ENCODE results near the gene ARGLU1. TPM values are rescaled to one million over a fixed set of nuclear protein-coding genes. Genes with fewer than 3 reads are reported as not detected.
A peak's percentile ranks its signal among the peaks of the same experiment; 100 is the strongest.

ARGLU1 gene
- total RNA-seq, 1 experiment from 2014 or later: 94.4 TPM

- no TSS peak for BruUV-seq (replicated peaks)
- no peak overlapping the region for H3K4me3 Mint-ChIP-seq (ENCODE audit: unreplicated experiment)
Measured at GRCh38 chr13:106612688-106613087, 44.8 kb upstream of the ARGLU1 start.

GRCh38 chr13:106610486-106610885, 42.5 kb upstream of the ARGLU1 start:
- peak; percentile 20 for DNase-seq (ENCODE audit: unreplicated experiment)
- ChIA-PET CTCF (interaction anchor here (0.8 to 2.4 kb wide), 2 partner anchors 9 to 10 kb away, joined by 4 to 15 read pairs; no protein-coding TSS in a partner anchor), POLR2A (interaction anchor here (2.2 kb wide), 1 partner anchor 43 kb away, joined by 9 read pairs; the partner anchor contains the start of gene ARGLU1)
- Mint-ChIP-seq H3K4me1 (ENCODE audit: insufficient read depth, unreplicated experiment) (peaks cover 11% of the 10 kb centered on the region), H3K27me3 (ENCODE audit: insufficient read depth, unreplicated experiment) (no peaks in the 10 kb centered on the region), H3K36me3 (ENCODE audit: insufficient read depth, unreplicated experiment) (no peaks in the 10 kb centered on the region), H3K9me3 (ENCODE audit: unreplicated experiment) (peaks cover 6% of the 10 kb centered on the region), H3K27ac (ENCODE audit: low read depth, unreplicated experiment) (no peak overlapping the region), H3K4me3 (ENCODE audit: unreplicated experiment) (no peak overlapping the region)
- BruUV-seq (replicated peaks): no TSS peak
- TF ChIP-seq CTCF (IDR thresholded peaks at IDR 0.05; ENCODE audit: unreplicated experiment): no peak
- intact Hi-C loops (cut with micrococcal nuclease): no loop called here

More at GRCh38 chr13:106612688-106613087, 44.8 kb upstream of the ARGLU1 start:
- intact Hi-C loops (cut with micrococcal nuclease): no loop called here
- no peaks in the 10 kb centered on the region for H3K36me3 Mint-ChIP-seq (ENCODE audit: insufficient read depth, unreplicated experiment)
- POLR2A ChIA-PET: interaction anchor here (1.1 kb wide), 1 partner anchor 45 kb away, joined by 7 read pairs; the partner anchor contains the start of gene ARGLU1
- H3K4me1 Mint-ChIP-seq (ENCODE audit: insufficient read depth, unreplicated experiment): peaks cover 16% of the 10 kb centered on the region
- peak; percentile 61 for DNase-seq (ENCODE audit: unreplicated experiment)
- H3K27ac Mint-ChIP-seq (ENCODE audit: low read depth, unreplicated experiment): no peak overlapping the region
- H3K27me3 Mint-ChIP-seq (ENCODE audit: insufficient read depth, unreplicated experiment): no peaks in the 10 kb centered on the region
- TF ChIP-seq CTCF (IDR thresholded peaks at IDR 0.05; ENCODE audit: unreplicated experiment): no peak
- CTCF ChIA-PET: interaction anchor here (1.2 kb wide), 1 partner anchor 63 kb away, joined by 3 read pairs; no protein-coding TSS in a partner anchor
- H3K9me3 Mint-ChIP-seq (ENCODE audit: unreplicated experiment): no peaks in the 10 kb centered on the region

- peaks cover 11% of the 10 kb centered on the region for H3K4me1 Mint-ChIP-seq (ENCODE audit: insufficient read depth, unreplicated experiment)
- CTCF ChIA-PET: interaction anchor here (0.5 to 2.4 kb wide), 4 partner anchors 10 to 268 kb away, joined by 3 to 15 read pairs (median 4); no protein-coding TSS in a partner anchor
- intact Hi-C loops (cut with micrococcal nuclease): no loop called here
- TF ChIP-seq CTCF (IDR thresholded peaks at IDR 0.05; ENCODE audit: unreplicated experiment): no peak
- peaks cover 7% of the 10 kb centered on the region for H3K9me3 Mint-ChIP-seq (ENCODE audit: unreplicated experiment)
- no peaks in the 10 kb centered on the region for H3K27me3 Mint-ChIP-seq (ENCODE audit: insufficient read depth, unreplicated experiment)
- no peak overlapping the region for H3K4me3 Mint-ChIP-seq (ENCODE audit: unreplicated experiment)
- H3K36me3 Mint-ChIP-seq (ENCODE audit: insufficient read depth, unreplicated experiment): no peaks in the 10 kb centered on the region
- no peak overlapping the region for H3K27ac Mint-ChIP-seq (ENCODE audit: low read depth, unreplicated experiment)
- POLR2A ChIA-PET: interaction anchor here (1.2 to 2.2 kb wide), 2 partner anchors 35 to 42 kb away, joined by 3 to 9 read pairs; partner anchors contain the start of gene ARGLU1
- BruUV-seq (replicated peaks): no TSS peak
- no peak for DNase-seq (ENCODE audit: unreplicated experiment)
Measured at GRCh38 chr13:106609116-106609515, 41.2 kb upstream of the ARGLU1 start.

GRCh38 chr13:106603546-106603945, 35.6 kb upstream of the ARGLU1 start:
- no peak for DNase-seq (ENCODE audit: unreplicated experiment)
- Mint-ChIP-seq H3K9me3 (ENCODE audit: unreplicated experiment) (peaks cover 7% of the 10 kb centered on the region), H3K36me3 (ENCODE audit: insufficient read depth, unreplicated experiment) (no peaks in the 10 kb centered on the region), H3K27ac (ENCODE audit: low read depth, unreplicated experiment) (no peak overlapping the region), H3K4me1 (ENCODE audit: insufficient read depth, unreplicated experiment) (no peaks in the 10 kb centered on the region), H3K4me3 (ENCODE audit: unreplicated experiment) (no peak overlapping the region), H3K27me3 (ENCODE audit: insufficient read depth, unreplicated experiment) (no peaks in the 10 kb centered on the region)
- TF ChIP-seq CTCF (IDR thresholded peaks at IDR 0.05; ENCODE audit: unreplicated experiment): no peak
- BruUV-seq (replicated peaks): no TSS peak
- intact Hi-C loops (cut with micrococcal nuclease): no loop called here
- POLR2A ChIA-PET: no interaction called here
- CTCF ChIA-PET: no interaction called here
